ENCODE data around the gene TTLL11. TPM values are rescaled to one million over a fixed set of nuclear protein-coding genes. Genes with fewer than 3 reads are reported as not detected.

TTLL11 gene
- total RNA-seq, 1 experiment from 2014 or later = 1.5 TPM

DNA sequence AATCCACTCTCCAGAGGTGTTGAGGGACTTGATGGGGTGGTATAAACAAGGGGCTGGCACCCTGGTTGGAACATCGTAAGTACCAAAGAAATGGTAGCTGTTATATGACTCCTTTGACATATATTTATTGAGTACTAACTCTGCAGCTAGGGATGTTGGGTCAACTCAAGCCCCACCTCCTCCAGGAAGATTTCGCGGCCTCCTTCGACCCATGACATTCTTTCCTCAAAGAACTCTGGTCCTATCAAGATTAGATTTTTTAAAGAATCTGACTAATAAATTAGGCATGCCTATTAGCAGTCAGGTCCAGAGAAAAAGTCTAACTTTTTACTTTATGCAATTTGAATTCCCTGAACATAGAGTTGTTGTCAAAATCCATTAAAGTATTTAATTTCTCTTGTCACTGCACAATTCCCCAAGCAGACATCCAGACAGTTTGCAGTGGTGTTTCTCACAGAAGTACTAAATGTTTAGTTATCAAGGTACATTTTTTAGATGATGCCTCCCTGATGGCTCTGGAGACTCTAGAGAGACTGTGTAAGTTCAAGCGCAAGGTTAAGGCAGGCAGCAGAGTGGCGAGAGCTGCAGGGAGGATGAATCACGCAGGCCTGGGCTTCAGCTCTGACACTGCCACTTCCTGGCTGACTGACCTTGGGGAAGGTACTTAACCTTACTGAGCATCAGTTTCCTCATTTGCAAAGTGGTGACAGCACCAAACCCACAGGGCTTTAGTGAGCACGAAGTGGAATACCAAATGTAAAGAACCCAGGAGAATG is 209.6 kb downstream of the TTLL11 start:
- Histone ChIP-seq H3K23me2 (ENCODE audit: insufficient read length, low read depth, low read length, poor library complexity, severe bottlenecking) (no peaks in the 10 kb centered on the region), H3K56ac (ENCODE audit: insufficient read length, low read depth, low read length) (no peak overlapping the region), H3K9me3 (ENCODE audit: control insufficient read depth, low read depth, low read length) (no peaks in the 10 kb centered on the region), H2BK5ac (ENCODE audit: insufficient read length, low read length) (no peak overlapping the region), H3K27me3 (ENCODE audit: insufficient read depth, low read length) (no peaks in the 10 kb centered on the region), H3K14ac (ENCODE audit: insufficient read depth, low read length) (0 out of 2 replicates have a peak overlapping the region, but pooled peaks have one; percentile 23), H3K4ac (ENCODE audit: low read depth, low read length) (no peak overlapping the region), H3K79me2 (ENCODE audit: insufficient read depth, low read length) (no peaks in the 10 kb centered on the region), H3K18ac (ENCODE audit: insufficient read length, low read depth, low read length) (peak overlapping the region; percentile 31), H4K5ac (ENCODE audit: insufficient read length, low read depth, low read length) (no peak overlapping the region), H3K23ac (ENCODE audit: insufficient read length, low read depth, low read length) (no peak overlapping the region), H3K27ac (ENCODE audit: insufficient read length, low read depth, low read length) (no peak overlapping the region), H4K8ac (replicated peaks; ENCODE audit: insufficient read length, low read depth, low read length) (no peak overlapping the region), H3K4me1 (ENCODE audit: insufficient read depth, low read length) (peaks cover 4% of the 10 kb centered on the region), H2AK5ac (ENCODE audit: insufficient read length, low read length) (no peak overlapping the region), H2BK15ac (ENCODE audit: low read depth, low read length) (no peak overlapping the region), H3T11ph (ENCODE audit: low read length) (no peak overlapping the region), H2BK20ac (ENCODE audit: low read depth, low read length, poor library complexity, severe bottlenecking) (no peak overlapping the region), H4K20me1 (ENCODE audit: control insufficient read depth, insufficient read depth, insufficient read length) (no peaks in the 10 kb centered on the region), H2BK12ac (ENCODE audit: insufficient read length, low read depth, low read length) (no peak overlapping the region), H3K4me2 (ENCODE audit: insufficient read depth, insufficient read length, low read length) (no peak overlapping the region), H3K79me1 (ENCODE audit: insufficient read depth, low read depth, low read length, poor library complexity, severe bottlenecking) (no peaks in the 10 kb centered on the region), H4K91ac (ENCODE audit: insufficient read length, low read depth, low read length) (no peak overlapping the region), H3K9ac (ENCODE audit: extremely low read depth, insufficient read length, low read length) (no peak overlapping the region), H2BK120ac (ENCODE audit: low read depth, low read length, poor library complexity, severe bottlenecking) (no peak overlapping the region), H2AFZ (ENCODE audit: low read length) (no peak overlapping the region)
- Mint-ChIP-seq H3K4me1 (peaks cover 21 to 22% of the 10 kb centered on the region in 2 experiments), H3K36me3 (ENCODE audit: insufficient read depth in 1 of 3, low read depth in 3 of 3) (no peaks in the 10 kb centered on the region), H3K4me3 (no peak overlapping the region), H3K27me3 (ENCODE audit: low read depth) (peaks cover 9% of the 10 kb centered on the region), H3K27ac (no peak overlapping the region), H3K9me3 (no peaks in the 10 kb centered on the region)
- TF ChIP-seq, protein P1, sequence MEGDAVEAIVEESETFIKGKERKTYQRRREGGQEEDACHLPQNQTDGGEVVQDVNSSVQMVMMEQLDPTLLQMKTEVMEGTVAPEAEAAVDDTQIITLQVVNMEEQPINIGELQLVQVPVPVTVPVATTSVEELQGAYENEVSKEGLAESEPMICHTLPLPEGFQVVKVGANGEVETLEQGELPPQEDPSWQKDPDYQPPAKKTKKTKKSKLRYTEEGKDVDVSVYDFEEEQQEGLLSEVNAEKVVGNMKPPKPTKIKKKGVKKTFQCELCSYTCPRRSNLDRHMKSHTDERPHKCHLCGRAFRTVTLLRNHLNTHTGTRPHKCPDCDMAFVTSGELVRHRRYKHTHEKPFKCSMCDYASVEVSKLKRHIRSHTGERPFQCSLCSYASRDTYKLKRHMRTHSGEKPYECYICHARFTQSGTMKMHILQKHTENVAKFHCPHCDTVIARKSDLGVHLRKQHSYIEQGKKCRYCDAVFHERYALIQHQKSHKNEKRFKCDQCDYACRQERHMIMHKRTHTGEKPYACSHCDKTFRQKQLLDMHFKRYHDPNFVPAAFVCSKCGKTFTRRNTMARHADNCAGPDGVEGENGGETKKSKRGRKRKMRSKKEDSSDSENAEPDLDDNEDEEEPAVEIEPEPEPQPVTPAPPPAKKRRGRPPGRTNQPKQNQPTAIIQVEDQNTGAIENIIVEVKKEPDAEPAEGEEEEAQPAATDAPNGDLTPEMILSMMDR (conservative IDR thresholded peaks at IDR 0.05) = no peak
- WGBS (ENCODE audit: extremely low coverage, insufficient read length, low lambda C conversion rate) = no CpG with 5 or more reads among the region's 8 CpGs
- DNase-seq = no peak

All from H9 (cell line).